Measurements from ENCODE around the gene PCBP4. TPM values are rescaled to one million over a fixed set of nuclear protein-coding genes. Genes with fewer than 3 reads are reported as not detected.

Gene PCBP4
- total and polyA plus RNA-seq, 7 donors = 15.6 to 292 (median 256) TPM

DNA sequence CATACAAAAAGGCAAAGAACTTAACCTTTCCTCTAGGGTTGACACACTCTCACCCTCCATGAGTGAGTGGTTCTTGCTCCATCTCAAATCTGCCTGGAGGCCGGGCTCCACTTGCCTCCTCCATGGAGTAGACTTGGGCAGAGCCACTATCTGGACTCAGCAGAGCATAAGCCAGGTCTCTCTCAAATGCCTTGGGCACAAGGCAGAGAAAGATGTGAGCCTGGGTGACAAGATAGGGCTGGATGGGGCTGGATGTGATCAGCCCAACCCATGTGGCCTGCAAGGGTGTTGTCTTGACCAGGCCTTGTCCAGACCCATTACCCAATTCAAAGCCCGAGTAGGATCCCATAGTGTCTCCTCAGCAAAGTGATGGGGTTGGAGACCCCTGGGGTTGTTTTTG lies 32.6 kb upstream of the PCBP4 start:
- intact Hi-C loops (cut with DNase I) = loop anchor here (2.0 to 5.0 kb wide), 3 partner anchors 57 to 337 kb away; partner anchors contain the start of genes DUSP7 and GLYCTK
- peaks cover 0 to 11% (median 6%) of the 10 kb centered on the region in 4 donors for H3K4me1 ChIP-seq
- no peak overlapping the region for H3K4me3 ChIP-seq
- 89 to 90% methylated on average over 2 of the region's 2 CpGs for WGBS, 2 donors
- H3K36me3 ChIP-seq = peaks cover 0 to 1% (median under 1%) of the 10 kb centered on the region in 4 donors
- H3K9me3 ChIP-seq = no peaks in the 10 kb centered on the region
- H3K27me3 ChIP-seq = peaks cover 0 to 12% (median 0%) of the 10 kb centered on the region in 3 donors
- TF ChIP-seq POLR2AphosphoS5 (IDR thresholded peaks at IDR 0.05) (no peak), EP300 (IDR thresholded peaks at IDR 0.05) (no peak), CTCF (IDR thresholded peaks at IDR 0.05) (no peak), POLR2A (IDR thresholded peaks at IDR 0.05) (no peak)
- DNase-seq = no peak
- no peak overlapping the region for H3K27ac ChIP-seq

- Histone ChIP-seq H3K27me3 (peaks cover 0 to 12% (median 0%) of the 10 kb centered on the region in 3 donors), H3K4me3 (no peak overlapping the region), H3K36me3 (peaks cover 9 to 12% (median 10%) of the 10 kb centered on the region in 4 donors), H3K4me1 (peaks cover 0 to 22% (median 16%) of the 10 kb centered on the region in 4 donors), H3K9me3 (no peaks in the 10 kb centered on the region), H3K27ac (no peak overlapping the region)
- TF ChIP-seq EP300 (IDR thresholded peaks at IDR 0.05) (no peak), CTCF (IDR thresholded peaks at IDR 0.05) (no peak), POLR2A (IDR thresholded peaks at IDR 0.05) (no peak), POLR2AphosphoS5 (IDR thresholded peaks at IDR 0.05) (no peak)
- intact Hi-C loops (cut with DNase I) = loop anchor here (5.0 kb wide), 1 partner anchor 289 kb away; the partner anchor contains the start of gene GLYCTK
- 82 to 85% methylated on average over 7 of the region's 7 CpGs for WGBS, 2 donors
- DNase-seq = no peak
These were observed 31.5 kb upstream of the PCBP4 start for GRCh38 chr3:51998774-51999173.

DNA sequence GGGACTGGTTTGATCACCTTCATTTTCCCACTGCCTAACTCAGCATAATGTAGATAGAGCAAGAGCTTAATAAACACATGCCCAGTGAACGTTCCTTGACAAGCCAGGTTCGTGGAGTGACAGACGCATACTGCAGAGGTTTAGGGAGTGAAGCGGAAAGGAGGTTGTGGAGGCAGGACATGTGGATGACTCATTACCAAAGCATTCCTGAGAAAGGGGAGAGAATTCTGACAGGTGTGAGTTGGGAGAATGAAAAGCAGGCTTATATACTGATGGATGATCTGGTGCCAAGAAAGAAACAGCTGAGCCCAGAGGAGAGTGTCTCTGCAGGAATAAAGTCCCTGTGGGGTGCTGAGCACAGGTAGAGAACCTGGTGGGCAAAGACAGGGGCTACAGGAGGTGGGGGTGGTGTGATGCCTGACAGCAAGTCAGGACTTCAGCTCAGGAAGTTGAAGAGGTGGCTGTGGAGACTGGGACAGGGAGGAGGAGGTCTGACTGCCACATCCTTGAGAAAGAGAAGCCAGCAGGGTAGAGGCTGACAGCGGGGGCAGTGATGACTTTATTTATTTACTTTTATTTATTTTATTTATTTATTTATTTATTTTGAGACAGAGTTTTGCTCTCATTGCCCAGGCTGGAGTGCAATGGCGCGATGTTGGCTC lies 30.8 kb upstream of the PCBP4 start:
- Histone ChIP-seq H3K36me3 (peaks cover 15 to 19% (median 16%) of the 10 kb centered on the region in 4 donors), H3K27ac (no peak overlapping the region), H3K9me3 (no peaks in the 10 kb centered on the region), H3K27me3 (peaks cover 0 to 12% (median 0%) of the 10 kb centered on the region in 3 donors), H3K4me1 (peaks cover 0 to 26% (median 17%) of the 10 kb centered on the region in 4 donors), H3K4me3 (no peak overlapping the region)
- no peak for TF ChIP-seq POLR2AphosphoS5 (IDR thresholded peaks at IDR 0.05)
- TF ChIP-seq CTCF (IDR thresholded peaks at IDR 0.05) = no peak
- TF ChIP-seq EP300 (IDR thresholded peaks at IDR 0.05) = no peak
- no peak for TF ChIP-seq POLR2A (IDR thresholded peaks at IDR 0.05)
- 47 to 71% methylated on average over 7 of the region's 7 CpGs for WGBS, 2 donors
- intact Hi-C loops (cut with DNase I) = loop anchor here (5.0 kb wide), 1 partner anchor 289 kb away; the partner anchor contains the start of gene GLYCTK
- no peak for DNase-seq

GRCh38 chr3:51997172-51997571 lies 29.9 kb upstream of the PCBP4 start:
- peaks cover 20 to 28% (median 22%) of the 10 kb centered on the region in 4 donors for H3K36me3 ChIP-seq
- 64 to 71% methylated on average over 2 of the region's 2 CpGs for WGBS, 2 donors

More at GRCh38 chr3:51997172-51997571, 29.9 kb upstream of the PCBP4 start:
- Histone ChIP-seq H3K4me3 (no peak overlapping the region), H3K27ac (no peak overlapping the region), H3K4me1 (peaks cover 0 to 26% (median 18%) of the 10 kb centered on the region in 4 donors), H3K9me3 (no peaks in the 10 kb centered on the region), H3K27me3 (peaks cover 0 to 12% (median 0%) of the 10 kb centered on the region in 3 donors)
- DNase-seq = no peak
- intact Hi-C loops (cut with DNase I) = loop anchor here (5.0 kb wide), 1 partner anchor 290 kb away; the partner anchor contains the start of gene GLYCTK
- TF ChIP-seq CTCF (IDR thresholded peaks at IDR 0.05) = no peak
- TF ChIP-seq POLR2A (IDR thresholded peaks at IDR 0.05) = no peak
- TF ChIP-seq POLR2AphosphoS5 (IDR thresholded peaks at IDR 0.05) = no peak
- TF ChIP-seq EP300 (IDR thresholded peaks at IDR 0.05) = no peak
